ENCODE measurements around the gene DPY19L2. TPM values are rescaled to one million over a fixed set of nuclear protein-coding genes. Genes with fewer than 3 reads are reported as not detected.
"Not testable (repeated sequence)": the region's sequence is repeated elsewhere in the genome, so short reads cannot be mapped to it uniquely, and the experiment has no call there.

Gene DPY19L2
- total RNA-seq, 4 donors from 2014 or later: 5.0 to 12.2 (median 8.3) TPM

- intact Hi-C loops (cut with DNase I); H3K27me3 ChIP-seq; H3K36me3 ChIP-seq; DNase-seq (ENCODE audit: extremely low spot score); H3K27ac ChIP-seq (replicated peaks in 1 of 4); H3K9me3 ChIP-seq; H3K4me3 ChIP-seq; H3K4me1 ChIP-seq: not testable (repeated sequence)
- 93% methylated on average over 4 of the region's 4 CpGs for WGBS
Observed at GRCh38 chr12:63624258-63624657, 44.0 kb downstream of the DPY19L2 start.

GRCh38 chr12:63615544-63615943 lies 52.7 kb downstream of the DPY19L2 start:
- WGBS: no CpG with 5 or more reads among the region's 1 CpG
- H3K9me3 ChIP-seq; H3K27ac ChIP-seq (replicated peaks in 1 of 4); H3K36me3 ChIP-seq; intact Hi-C loops (cut with DNase I); H3K4me3 ChIP-seq; H3K4me1 ChIP-seq; DNase-seq (ENCODE audit: extremely low spot score); H3K27me3 ChIP-seq: not testable (repeated sequence)

GRCh38 chr12:63611285-63611684 lies 57.0 kb downstream of the DPY19L2 start:
- H3K4me1 ChIP-seq; H3K27ac ChIP-seq (replicated peaks in 1 of 4); DNase-seq (ENCODE audit: extremely low spot score); H3K4me3 ChIP-seq; H3K27me3 ChIP-seq; intact Hi-C loops (cut with DNase I); H3K36me3 ChIP-seq; H3K9me3 ChIP-seq: not testable (repeated sequence)
- WGBS: no CpG with 5 or more reads among the region's 2 CpGs

GRCh38 chr12:63609281-63609680 lies 59.0 kb downstream of the DPY19L2 start:
- H3K36me3 ChIP-seq; H3K4me3 ChIP-seq; H3K27ac ChIP-seq (replicated peaks in 1 of 4); H3K27me3 ChIP-seq; H3K9me3 ChIP-seq; DNase-seq (ENCODE audit: extremely low spot score); intact Hi-C loops (cut with DNase I); H3K4me1 ChIP-seq: not testable (repeated sequence)

GRCh38 chr12:63604985-63605384 lies 63.3 kb downstream of the DPY19L2 start:
- H3K4me1 ChIP-seq; DNase-seq (ENCODE audit: extremely low spot score); H3K27ac ChIP-seq (replicated peaks in 1 of 4); H3K4me3 ChIP-seq; H3K36me3 ChIP-seq; H3K9me3 ChIP-seq; H3K27me3 ChIP-seq; intact Hi-C loops (cut with DNase I): not testable (repeated sequence)
- 63% methylated on average over 3 of the region's 3 CpGs for WGBS

- H3K9me3 ChIP-seq; H3K4me1 ChIP-seq; H3K27me3 ChIP-seq; H3K27ac ChIP-seq (replicated peaks in 1 of 4); intact Hi-C loops (cut with DNase I); DNase-seq (ENCODE audit: extremely low spot score); H3K36me3 ChIP-seq; H3K4me3 ChIP-seq: not testable (repeated sequence)
- 67% methylated on average over 4 of the region's 4 CpGs for WGBS
Observed at GRCh38 chr12:63594828-63595227, 73.5 kb downstream of the DPY19L2 start.

- H3K4me3 ChIP-seq: not testable (repeated sequence)
Observed at GRCh38 chr12:63584426-63584825, 83.9 kb downstream of the DPY19L2 start.

GRCh38 chr12:63583289-63583688 lies 85.0 kb downstream of the DPY19L2 start:
- WGBS: 94% methylated on average over 1 of the region's 1 CpG
- H3K4me3 ChIP-seq; intact Hi-C loops (cut with DNase I); H3K27me3 ChIP-seq; H3K36me3 ChIP-seq; DNase-seq (ENCODE audit: extremely low spot score); H3K4me1 ChIP-seq; H3K9me3 ChIP-seq; H3K27ac ChIP-seq (replicated peaks in 1 of 4): not testable (repeated sequence)

More at GRCh38 chr12:63584426-63584825, 83.9 kb downstream of the DPY19L2 start:
- DNase-seq (ENCODE audit: extremely low spot score); intact Hi-C loops (cut with DNase I); H3K27me3 ChIP-seq; H3K9me3 ChIP-seq; H3K36me3 ChIP-seq; H3K4me1 ChIP-seq; H3K27ac ChIP-seq (replicated peaks in 1 of 4): not testable (repeated sequence)
- 88% methylated on average over 3 of the region's 3 CpGs for WGBS

- H3K27ac ChIP-seq (replicated peaks in 1 of 4); H3K9me3 ChIP-seq; H3K27me3 ChIP-seq; H3K36me3 ChIP-seq; H3K4me3 ChIP-seq; DNase-seq (ENCODE audit: extremely low spot score); H3K4me1 ChIP-seq; intact Hi-C loops (cut with DNase I): not testable (repeated sequence)
- 73% methylated on average over 2 of the region's 2 CpGs for WGBS
Observed at GRCh38 chr12:63577631-63578030, 90.7 kb downstream of the DPY19L2 start.

- H3K9me3 ChIP-seq; DNase-seq (ENCODE audit: extremely low spot score); H3K27me3 ChIP-seq; H3K36me3 ChIP-seq; H3K4me1 ChIP-seq; H3K27ac ChIP-seq (replicated peaks in 1 of 4); intact Hi-C loops (cut with DNase I); H3K4me3 ChIP-seq: not testable (repeated sequence)
- 95% methylated on average over 4 of the region's 4 CpGs for WGBS
Observed at GRCh38 chr12:63572038-63572437, 96.3 kb downstream of the DPY19L2 start.

- H3K27ac ChIP-seq (replicated peaks in 1 of 4); DNase-seq (ENCODE audit: extremely low spot score); intact Hi-C loops (cut with DNase I); H3K4me1 ChIP-seq; H3K27me3 ChIP-seq; H3K9me3 ChIP-seq; H3K4me3 ChIP-seq; H3K36me3 ChIP-seq: not testable (repeated sequence)
- 89% methylated on average over 6 of the region's 6 CpGs for WGBS
Observed at GRCh38 chr12:63558445-63558844, 109.8 kb downstream of the DPY19L2 start.

- DNase-seq (ENCODE audit: extremely low spot score); H3K4me1 ChIP-seq; H3K36me3 ChIP-seq; H3K9me3 ChIP-seq; intact Hi-C loops (cut with DNase I); H3K4me3 ChIP-seq; H3K27ac ChIP-seq (replicated peaks in 1 of 4); H3K27me3 ChIP-seq: not testable (repeated sequence)
- WGBS: 89% methylated on average over 13 of the region's 13 CpGs
Observed at GRCh38 chr12:63551397-63551796, 116.9 kb downstream of the DPY19L2 start.

- H3K36me3 ChIP-seq: not testable (repeated sequence)
Observed at GRCh38 chr12:63549034-63549433, 119.3 kb downstream of the DPY19L2 start.

More at GRCh38 chr12:63549034-63549433, 119.3 kb downstream of the DPY19L2 start:
- H3K4me1 ChIP-seq; H3K4me3 ChIP-seq; H3K27me3 ChIP-seq; H3K9me3 ChIP-seq; DNase-seq (ENCODE audit: extremely low spot score); intact Hi-C loops (cut with DNase I); H3K27ac ChIP-seq (replicated peaks in 1 of 4): not testable (repeated sequence)
- WGBS: 47% methylated on average over 2 of the region's 2 CpGs

All from esophagus muscularis mucosa (tissue), 4 donors.